Measurements from ENCODE around the gene ASTN2.

The ASTN2 gene

DNA sequence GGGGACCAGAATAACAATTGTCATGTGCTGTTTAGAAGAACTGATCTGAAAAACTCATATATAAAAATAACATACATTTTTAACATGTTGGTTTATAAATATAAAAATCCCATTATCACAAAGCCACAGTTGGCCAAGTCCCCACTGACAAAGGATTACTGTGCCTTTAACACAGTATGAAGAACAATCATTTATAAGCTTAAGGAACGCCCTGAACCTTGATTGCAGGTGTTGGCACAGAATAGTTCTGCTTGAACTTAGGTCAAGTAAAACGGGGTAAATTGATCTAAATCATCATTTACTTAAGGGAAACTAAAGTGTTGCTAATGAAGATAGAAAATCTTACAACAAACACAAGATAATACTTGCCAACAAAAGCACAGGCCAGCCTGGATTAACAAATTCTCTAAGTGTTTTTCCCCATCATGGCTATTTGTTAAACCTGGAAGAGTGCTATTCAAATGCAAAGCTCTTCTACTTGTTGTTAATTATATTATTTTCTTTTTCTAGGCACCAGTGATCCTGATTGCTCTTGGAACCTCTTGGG lies 46.1 kb downstream of the ASTN2 start:
- no peak for DNase-seq (ENCODE audit: low spot score)

DNA sequence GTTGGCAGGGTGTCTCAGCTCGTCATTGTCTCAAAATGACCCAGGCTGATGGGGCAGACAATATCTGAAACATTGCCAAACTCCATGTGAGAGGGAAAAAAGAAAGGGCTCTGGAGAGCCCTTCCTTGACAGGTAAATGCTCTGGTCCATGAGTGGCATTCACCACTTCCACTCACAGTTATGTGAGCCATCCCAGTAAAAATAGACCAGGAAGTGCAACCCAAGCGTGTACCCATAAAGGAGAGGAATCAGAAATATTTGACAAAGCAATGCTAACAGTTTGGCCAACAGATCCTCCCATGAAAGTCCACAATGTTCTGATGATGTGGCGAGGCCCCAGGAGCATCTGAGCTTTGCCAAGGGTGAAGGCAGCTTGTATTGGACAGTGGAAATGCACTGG lies 49.4 kb downstream of the ASTN2 start:
- DNase-seq (ENCODE audit: low spot score) = no peak

DNA sequence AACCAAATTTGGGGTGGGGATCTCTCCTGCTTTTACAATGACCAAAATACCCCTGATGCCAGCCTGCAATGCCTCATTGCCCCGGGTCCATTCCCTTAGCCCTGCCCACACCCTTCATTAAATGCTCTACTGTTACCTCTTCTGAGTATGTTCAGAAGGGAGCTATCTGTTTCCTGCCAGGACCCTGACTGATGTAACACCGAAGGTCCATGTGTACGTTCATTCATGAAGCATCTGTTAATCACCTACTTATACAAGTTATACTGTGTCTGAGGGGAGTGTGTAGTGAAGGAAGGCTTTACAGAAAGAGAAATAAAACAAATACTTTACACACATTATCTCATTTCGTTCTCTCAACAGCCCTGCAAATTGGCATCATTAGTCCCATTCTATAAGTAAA lies 51.9 kb downstream of the ASTN2 start:
- no peak for DNase-seq (ENCODE audit: low spot score)

DNA sequence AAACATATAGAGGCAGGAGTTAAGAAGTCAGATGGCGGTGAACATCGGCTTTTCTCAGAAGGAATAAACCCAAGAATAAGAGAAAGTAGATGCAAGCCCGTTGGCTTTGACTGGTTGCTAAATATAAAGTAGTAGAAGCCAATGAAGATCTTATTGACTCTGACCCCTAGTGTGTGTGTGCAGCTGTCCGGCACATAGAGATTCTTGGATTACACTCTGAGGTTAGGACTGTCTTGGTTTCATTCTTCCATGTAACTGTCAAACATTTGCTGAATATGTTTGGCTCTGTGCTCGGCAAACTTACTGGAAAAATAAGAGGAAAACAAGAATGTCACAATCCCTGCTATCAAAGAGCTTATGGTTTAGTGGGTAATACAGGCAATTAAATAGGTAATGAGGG lies 54.9 kb downstream of the ASTN2 start:
- DNase-seq (ENCODE audit: low spot score) = no peak

DNA sequence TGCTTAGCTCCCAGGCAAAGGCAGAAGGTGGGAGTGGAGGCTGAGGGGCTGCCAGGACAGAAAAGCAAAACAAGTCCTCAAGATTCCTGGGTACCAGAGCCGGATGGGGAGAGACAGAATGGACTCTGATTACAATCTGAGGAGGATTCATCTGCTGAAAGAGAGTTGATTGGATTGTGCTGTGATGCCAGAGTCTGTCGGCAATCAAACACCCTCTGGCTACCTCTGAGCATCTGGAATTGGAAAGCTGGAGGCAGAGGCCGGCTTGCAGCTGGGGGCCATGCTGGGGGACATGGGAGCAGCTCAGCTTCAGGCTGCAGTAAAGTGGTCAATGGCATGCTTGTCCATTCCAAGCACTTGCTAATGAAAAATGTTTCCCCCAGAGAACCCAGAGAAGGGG lies 59.3 kb downstream of the ASTN2 start:
- no peak for DNase-seq (ENCODE audit: low spot score)

DNA sequence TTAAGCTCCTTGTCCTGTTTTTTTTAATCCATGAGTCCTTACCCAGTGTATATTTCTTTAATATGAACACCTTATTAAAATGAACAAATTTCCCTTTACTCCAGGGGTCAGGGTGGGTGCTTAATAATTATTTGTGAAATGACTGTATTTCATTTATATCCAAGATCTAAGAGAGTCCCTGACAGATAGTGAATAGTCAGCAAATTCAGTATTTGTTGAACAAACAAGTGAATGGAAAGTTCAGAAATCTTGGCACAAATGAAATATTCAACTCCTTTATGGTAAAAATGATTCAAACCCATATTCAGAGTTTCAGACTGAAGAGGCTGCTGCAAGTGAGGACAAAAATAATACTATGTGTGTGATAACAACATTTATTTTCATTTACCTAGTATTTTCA lies 59.9 kb downstream of the ASTN2 start:
- DNase-seq (ENCODE audit: low spot score) = no peak

DNA sequence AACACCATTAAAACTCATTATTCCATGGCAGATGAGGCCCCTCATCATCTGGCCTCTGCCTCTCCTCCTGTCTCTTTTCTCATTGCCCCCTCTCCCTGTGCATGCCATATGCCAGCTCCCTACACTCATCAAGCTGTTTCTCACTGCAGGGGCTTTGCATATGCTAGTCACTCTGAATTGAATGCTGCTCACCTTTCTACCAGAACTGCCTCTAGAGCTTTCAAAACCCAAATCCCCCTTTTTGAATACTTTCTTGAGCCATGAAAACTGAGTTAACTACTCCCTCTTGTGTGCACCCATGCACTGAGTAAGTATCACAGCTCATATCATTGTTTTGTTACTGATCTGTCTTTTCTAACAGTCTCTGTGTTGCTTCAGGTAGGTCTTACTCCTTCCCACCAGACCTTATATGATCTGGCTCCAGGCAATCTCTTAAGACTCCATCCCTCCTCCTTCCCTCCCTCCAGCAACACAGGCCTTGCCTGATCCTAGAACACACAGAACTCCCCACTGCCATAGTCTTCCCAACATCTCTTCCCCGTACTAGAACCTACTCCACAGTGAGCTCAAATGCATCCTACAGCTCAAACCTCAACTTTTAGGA lies 60.5 kb downstream of the ASTN2 start:
- no peak for DNase-seq (ENCODE audit: low spot score)

DNA sequence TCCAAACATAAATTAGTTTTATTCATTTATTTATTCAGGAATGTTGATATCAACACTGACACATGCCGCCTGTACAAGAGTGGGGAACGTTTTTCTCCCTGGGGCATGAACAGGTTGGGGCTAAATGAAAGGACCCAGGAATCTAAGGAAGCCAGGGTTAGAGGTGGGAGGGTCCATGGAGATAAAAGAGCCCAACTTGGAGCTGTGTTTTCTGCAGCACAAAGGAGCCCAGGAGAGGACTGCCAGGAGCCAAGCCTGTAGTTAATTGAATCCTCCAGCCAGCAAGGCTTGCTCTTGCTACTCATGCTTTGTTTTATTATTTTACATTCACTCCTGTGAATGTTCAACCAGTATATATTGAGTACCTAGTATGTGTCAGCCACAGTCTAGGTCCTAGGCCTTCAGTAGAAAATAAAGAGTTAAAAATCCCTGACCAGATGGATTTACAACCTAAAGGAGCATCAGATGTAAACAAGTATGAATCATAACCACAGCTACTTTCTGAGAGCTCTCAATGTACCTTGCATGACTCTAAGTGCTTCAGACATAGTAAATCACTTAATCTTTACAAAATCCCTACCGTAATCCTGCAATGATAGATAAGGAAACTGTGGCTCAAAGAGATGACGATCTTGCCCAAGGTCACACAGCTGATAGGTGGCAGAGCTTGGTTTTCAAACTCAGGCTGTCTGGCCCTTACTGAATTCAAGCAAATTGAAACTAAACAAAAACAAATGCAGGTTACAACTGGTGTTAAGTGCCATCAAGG lies 69.8 kb downstream of the ASTN2 start:
- DNase-seq (ENCODE audit: low spot score) = no peak

DNA sequence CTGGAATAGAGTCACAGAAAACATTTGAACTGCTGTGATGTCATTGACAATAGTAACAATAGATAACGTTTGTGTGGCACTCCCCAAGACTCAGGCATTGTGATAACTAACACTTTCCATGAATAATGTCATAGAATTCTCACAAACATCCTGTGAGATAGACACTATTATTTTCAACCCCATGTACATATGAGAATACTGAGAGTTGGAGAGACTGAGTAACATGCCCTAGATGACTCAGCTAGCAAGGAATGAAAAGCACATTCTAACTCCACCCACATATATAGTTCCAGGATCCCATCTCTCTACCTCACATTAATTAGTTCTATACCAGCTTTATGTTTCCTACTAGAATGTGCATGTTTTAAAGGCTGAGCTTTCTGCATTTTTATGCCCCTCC lies 71.4 kb downstream of the ASTN2 start:
- peak; percentile 39 for DNase-seq (ENCODE audit: low spot score)

DNA sequence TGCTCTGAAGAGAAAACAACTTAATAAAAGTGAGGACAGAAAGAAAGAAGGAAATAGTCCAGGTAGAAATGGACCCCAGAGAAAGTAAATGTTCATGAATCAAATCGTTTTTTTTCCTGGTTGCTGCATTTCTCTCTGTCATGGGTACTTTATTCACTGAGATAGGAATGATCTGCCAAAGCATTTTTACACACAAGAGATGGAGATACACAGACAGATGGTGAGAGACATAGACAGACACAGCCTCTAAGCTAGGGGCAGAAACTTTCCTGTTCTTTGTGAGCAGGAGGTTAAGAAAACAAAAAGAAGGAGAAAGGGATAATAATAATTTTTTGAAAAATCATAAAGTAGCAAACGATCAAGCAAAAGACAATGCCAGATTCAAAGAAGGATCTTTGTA lies 73.7 kb downstream of the ASTN2 start:
- DNase-seq (ENCODE audit: low spot score) = no peak

DNA sequence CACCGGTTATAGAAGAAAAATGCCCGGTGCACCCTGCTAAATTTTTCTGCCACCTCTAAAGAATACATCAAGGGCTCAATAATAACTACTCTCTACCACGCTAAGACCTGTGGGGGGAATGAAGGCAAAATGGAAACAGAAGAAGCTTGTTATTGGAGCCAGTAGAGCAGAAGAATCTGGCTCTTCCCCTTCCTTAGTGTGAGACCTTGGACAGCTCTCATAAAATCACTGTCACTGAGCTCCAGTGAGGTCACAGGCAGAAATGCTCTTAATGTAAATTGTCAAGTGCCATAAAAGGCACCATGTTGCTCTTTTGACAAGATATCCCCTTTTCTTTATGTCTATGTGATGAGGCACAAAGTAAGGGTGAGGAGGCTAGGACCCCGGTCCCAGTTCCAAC lies 74.4 kb downstream of the ASTN2 start:
- no peak for DNase-seq (ENCODE audit: low spot score)

DNA sequence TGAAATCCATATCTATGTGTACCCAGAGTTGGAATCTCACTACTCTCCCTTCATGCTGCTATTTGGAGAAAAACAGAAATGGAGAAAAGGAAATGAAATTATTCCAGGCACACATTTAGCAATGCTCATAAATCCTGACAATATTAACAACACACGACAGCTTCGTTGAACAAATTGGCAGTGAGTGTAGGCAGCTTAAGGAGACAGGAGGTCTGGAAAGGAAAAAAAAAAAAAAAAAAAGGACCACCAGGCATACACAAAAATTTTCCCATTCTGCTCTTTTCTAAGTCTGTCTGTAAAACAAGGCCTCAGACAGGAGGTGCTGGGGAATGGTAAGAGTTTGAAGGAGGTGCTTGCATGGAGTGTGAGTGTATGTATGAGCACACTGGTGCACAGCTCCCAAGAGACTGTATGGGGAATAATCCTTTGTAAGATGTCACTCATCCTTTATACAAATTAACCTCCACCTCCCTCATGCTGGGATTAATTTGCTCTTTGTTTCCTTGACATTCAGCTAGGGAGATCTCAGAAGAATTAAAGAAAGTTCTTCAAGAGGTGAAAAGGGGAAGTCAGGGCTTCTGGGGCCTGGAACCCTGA lies 78.9 kb downstream of the ASTN2 start:
- peak; percentile 51 for DNase-seq (ENCODE audit: low spot score)

DNA sequence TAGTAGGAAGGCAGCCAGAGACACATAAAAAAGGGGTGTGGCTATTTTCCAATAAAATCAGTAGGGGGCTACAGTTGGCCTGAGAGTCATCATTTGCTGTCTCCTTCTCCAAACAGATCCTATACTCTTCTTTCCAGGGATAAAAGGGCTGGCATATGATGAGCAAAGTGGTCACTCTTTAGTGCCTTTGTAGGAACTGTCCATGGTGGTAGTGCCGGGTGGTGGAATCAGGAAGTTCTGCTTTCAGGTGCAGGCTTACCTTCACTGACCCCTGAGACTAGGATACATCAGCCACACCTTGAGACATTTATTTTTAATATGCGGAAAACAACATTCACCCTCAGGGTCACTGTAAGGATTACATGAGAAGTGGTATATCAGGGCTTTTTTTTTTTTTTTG lies 80.8 kb downstream of the ASTN2 start:
- DNase-seq (ENCODE audit: low spot score) = no peak

DNA sequence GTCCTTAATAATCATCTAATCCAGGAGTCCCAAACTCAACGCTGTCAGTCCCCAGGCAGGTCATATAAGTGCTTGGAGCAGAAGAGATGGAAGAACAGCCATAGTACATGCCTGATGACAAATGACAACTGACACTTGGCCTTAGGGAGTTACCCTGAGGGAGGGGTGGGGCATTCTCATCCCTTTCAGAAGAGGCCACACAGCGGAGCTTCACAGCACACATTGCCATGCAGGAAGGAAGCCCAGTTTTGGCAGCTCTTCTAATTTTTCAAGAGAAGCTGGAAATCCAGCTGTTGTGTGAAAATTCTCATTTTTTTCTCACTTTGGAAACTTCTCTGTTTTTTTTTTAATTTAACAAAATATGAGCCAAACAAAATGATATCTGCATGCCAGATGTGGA lies 89.0 kb downstream of the ASTN2 start:
- DNase-seq (ENCODE audit: low spot score) = no peak

DNA sequence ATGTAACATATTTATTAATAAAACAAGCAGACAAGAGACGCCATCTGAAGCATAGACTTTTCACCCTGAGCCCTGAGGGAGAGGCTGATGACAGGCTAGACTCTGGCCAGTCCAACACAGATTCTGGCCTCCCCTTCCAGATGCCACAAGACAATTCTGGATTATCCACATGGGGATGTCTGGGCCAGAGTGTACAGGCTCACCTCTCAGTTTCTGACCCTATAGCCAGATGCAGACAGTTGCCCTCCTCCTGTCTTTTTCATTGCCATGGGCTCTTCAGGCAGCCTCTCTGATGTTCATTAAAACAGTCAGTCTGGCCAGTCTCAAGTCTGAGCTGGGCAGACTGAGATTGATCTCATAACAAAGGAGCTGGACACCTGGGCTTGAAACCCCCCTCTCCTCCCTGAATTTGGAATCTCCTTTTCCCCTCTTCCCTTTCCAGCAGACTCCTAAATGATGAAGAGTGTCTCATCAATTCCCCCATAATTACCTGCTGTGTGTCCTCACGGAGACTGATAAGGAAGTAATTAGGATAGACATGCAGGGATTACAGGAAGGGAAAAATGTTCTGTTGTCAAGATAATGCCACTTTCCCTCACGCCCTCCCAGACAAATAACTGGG lies 89.6 kb downstream of the ASTN2 start:
- DNase-seq (ENCODE audit: low spot score) = no peak

DNA sequence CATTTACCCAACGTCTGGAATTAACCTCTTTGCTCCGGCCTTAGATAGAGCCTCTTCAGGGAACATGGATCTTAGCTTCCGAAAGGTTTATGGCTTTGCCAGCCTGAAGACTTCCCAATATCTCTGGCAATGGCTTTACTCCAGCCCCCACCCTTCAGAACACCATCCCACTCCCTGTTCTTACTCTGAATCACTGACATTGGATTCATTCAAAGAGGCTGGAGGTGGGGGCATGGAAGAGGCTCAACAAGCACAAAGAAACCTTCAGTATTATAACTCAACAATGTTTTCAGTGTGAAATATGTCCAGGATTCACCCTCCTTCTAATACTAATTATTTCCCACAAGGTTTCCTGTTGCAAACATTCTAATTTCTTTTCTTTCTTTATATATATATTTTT lies 91.5 kb downstream of the ASTN2 start:
- DNase-seq (ENCODE audit: low spot score) = no peak

DNA sequence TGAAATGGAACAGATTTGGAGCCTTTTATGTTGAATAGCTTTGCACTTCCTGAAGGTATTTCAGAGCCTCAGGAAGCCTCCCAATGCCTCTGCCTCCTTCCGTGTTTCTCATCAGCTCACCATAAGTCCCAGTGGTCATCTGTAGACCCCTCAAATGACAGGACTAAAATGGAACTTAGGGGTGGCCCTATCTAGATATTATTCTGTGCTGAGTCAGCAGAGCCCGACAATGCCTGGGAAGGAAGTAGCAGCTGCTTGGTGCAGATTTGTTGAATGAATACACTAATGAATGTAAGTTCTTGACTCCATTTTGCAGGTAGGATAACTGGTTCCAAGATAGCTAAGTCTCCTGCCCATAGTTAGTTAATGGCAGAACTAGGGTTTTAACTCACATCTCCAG lies 97.7 kb downstream of the ASTN2 start:
- no peak for DNase-seq (ENCODE audit: low spot score)

DNA sequence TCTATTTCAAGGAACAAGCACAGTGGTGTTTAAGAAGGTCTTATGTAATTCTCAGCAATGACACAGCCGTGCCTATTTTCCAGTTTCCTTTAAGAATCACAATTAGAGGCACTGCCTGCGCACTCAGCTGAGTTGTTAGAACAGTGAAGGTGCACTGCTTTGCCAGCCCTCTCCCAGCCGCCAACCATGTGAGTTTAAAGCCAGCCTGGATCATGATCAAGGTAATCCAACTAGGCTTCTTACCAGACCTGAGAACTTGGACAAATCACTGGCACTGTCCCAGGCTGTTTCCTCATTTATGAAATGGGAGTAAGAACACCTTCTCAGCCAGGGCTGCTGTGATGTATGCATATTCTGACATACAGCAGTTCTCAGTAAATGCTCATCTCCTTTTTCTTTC lies 99.6 kb downstream of the ASTN2 start:
- DNase-seq (ENCODE audit: low spot score) = peak; percentile 63

DNA sequence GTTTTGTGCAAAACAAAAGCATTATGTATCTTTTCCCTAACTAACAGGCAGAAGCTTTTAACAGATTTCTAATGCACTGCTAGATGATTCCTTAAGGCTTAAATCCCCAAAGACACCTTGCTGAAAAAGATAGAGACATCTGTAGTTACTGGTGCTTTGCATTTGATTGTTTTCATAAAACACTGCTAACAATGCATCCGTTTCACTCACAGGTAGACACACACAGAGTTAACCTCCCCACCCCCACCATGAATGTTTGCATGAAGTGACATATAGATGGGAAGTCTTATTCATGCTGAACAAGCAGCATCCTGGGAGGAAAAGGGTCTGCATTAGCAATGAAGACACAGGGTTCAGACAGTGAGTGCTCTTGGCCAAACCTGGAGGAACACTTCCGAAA lies 100.9 kb downstream of the ASTN2 start:
- DNase-seq (ENCODE audit: low spot score) = no peak

DNA sequence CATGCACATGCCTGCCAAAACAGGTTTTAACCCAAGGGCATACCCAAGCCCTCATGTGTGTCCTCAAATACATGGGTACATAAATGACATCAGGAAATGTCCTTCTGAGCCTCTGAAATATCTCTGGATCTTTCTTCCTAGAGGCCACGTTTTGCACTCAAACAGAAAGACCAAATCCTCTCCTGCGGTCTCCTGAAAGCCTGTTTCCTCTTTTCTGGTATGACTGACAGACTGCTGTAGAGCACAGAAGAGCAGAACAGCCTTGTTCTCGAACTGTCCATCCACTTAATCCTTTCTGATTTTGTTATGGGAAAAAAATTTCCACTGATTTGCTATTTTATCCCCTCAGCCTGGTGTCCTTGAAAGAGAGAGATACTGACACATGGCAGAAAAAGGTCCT lies 107.2 kb downstream of the ASTN2 start:
- DNase-seq (ENCODE audit: low spot score) = no peak

DNA sequence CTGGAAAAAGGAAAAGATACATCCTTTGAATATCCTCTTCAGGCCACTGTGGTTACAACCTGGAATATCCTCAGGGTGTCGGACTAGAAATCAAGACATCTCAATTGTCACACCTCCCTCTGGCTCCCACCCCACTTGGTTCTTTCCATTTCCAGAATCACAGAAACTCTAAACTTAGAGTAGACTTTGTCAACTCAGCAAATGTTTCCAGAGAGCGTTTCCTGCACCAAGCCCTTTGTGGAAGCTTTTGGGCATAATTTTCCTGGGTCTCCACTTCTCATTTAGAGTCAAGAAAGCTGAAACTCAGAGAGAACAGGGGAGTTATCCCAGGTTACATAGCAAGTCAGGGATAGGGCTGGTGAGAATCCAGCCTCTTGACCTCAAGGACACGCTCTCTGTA lies 108.8 kb downstream of the ASTN2 start:
- no peak for DNase-seq (ENCODE audit: low spot score)

DNA sequence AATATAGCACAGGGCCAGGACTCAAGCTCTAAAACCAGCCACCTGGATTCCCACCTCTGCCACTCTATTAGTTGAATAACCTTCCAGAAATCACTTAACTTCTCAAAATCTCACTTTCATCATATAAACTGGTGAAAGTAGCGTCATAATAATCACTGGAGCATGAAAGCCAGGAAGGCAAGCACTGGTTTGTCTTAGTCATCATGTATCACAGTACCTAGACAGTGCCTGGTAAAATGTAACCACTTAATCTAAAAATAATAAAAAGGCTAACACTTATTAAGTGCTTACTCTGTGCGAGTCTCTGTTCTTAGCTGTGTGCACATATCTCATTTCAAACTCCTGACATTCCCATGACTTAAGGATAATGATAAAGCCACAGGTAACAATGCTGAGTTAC lies 109.4 kb downstream of the ASTN2 start:
- no peak for DNase-seq (ENCODE audit: low spot score)

DNA sequence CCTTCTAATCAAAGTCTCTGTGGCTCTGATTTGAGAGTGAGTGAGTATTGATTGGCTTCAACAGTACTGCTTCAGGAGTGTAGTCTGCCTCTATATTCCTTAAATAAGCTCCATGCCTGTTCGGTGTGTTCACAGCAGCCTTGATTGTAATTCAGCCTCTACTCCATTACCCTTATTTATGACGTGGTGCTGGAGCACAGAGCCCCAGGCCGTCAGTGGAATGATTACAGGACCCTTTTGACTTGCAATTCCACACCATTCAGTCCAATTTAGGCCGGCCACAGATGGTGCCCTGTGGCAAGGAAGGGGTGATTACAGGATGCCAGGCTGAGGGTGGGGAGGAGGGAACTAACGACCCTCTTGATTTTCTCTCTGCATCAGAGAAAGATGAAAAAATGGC lies 110.3 kb downstream of the ASTN2 start:
- DNase-seq (ENCODE audit: low spot score) = no peak
